Fibroblast of villous mesenchyme (primary cell): ENCODE measurements around the gene S100A14. TPM values are rescaled to one million over a fixed set of nuclear protein-coding genes. Genes with fewer than 3 reads are reported as not detected.
A peak's percentile ranks its signal among the peaks of the same experiment; 100 is the strongest.

Experiments
- DNase-seq: peaks from one replicate; pipeline ENCODE4 v3.0.0-alpha.2; 2010; ENCODE audit warnings: low read depth
- H3K4me3 ChIP-seq: 2 replicates; pipeline ENCODE4 v1.5.1; 2011; ENCODE audit warnings: low read depth, mild to moderate bottlenecking, low read length
- CTCF ChIP-seq: IDR thresholded peaks from 2 replicates; pipeline ENCODE4 v1.5.1; 2012; ENCODE audit warnings: low read depth, mild to moderate bottlenecking, low read length; ENCODE audit not compliant: insufficient read depth
- total RNA-seq: library from RNA; depleted of rRNA; stranded (reverse); fragments of >200 nt; gene quantifications from 2 replicates; pipeline ENCODE4 v1.2.3, GENCODE V29; 2012

S100A14 gene
- total RNA-seq, 1 donor: not detected

DNA sequence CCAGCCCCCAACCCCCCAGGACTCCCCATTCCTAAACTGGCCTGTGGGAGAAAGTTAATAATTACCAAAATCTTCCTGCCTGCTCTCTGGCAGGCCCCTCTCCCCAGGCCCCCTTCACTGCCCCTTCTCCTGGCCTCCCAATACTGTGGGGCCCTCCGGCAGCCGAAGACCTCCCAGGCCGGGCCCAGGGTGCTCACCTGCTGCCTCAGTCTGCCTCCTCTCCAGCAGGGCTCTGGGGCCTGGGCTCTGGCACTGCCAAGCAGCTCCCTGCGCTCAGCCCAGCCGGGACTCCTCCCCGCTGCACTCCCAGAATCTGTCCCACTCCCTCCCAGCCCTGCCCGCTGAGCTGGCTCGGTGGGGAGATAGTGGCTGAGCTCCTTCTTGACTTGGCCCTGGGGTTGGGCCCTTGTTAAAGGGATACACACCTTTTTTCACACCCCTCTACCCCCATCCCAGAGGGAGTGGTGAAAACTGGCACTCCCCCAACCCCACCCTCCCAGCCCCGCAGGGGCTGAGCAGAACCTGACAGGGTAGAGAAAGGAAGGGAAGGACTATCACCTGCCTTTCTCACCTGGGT is 3.3 kb downstream of the S100A14 start, which contains the start of gene S100A16:
S100A16 (minus strand) TSS at position 383 of the 577 bp plus-strand sequence. CDS start 4,986 bp downstream, outside the sequence.
- peak within 1 kb of the TSS; percentile 62 for H3K4me3 ChIP-seq
- peak; percentile 56 for DNase-seq
- no peak for TF ChIP-seq CTCF

GRCh38 chr1:153612111-153612754 is 3.9 kb downstream of the S100A14 start:
- DNase-seq: no peak
- peak overlapping the region; percentile 62 for H3K4me3 ChIP-seq
- TF ChIP-seq CTCF: no peak

GRCh38 chr1:153611356-153611755 is 4.8 kb downstream of the S100A14 start:
- peak overlapping the region; percentile 62 for H3K4me3 ChIP-seq
- no peak for DNase-seq
- no peak for TF ChIP-seq CTCF

DNA sequence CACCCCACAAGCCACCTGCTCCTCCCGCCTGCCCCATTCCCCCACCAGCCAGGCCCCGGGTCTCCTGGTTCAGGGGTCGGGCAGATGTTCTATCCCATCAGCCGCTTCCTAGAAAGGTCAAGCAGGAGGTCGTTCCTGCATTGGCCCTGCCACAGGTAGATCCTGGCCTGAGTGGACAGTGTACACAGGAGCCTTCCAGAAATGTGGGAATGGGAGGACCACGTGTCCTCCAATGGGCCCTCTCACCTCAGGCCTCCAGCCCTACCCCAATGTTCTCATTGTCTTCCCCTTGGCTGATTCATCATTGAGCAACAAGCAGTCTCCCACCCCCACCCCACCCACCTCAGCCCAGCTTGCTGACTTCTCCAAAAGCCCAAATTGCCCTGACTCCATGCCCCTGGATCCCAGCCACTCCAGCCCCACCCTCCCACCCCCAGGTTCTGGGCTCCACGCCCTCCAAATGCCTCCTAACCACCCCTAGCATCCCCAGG is 5.3 kb downstream of the S100A14 start:
- no peak for DNase-seq
- TF ChIP-seq CTCF: no peak
- peak overlapping the region; percentile 62 for H3K4me3 ChIP-seq

- no peak for TF ChIP-seq CTCF
- DNase-seq: no peak
- H3K4me3 ChIP-seq: no peak overlapping the region
Measured at GRCh38 chr1:153610334-153610733, 5.8 kb downstream of the S100A14 start.

DNA sequence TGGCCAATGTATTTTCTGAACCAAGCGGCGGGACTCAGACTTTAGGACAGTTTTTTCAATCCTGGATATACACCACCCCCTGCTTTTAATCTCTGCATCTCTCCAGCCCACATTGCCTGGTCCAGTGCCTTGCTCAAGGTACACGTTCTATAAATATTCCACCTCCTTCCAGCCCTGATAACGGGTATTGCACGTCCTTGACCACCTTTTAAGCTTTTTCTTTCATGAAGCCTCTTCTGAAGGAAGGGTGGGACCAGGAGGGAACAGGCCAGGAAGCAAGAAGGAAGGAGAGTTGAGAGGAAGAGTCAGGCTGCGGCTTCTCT is 6.6 kb downstream of the S100A14 start:
- TF ChIP-seq CTCF: no peak
- no peak for DNase-seq
- H3K4me3 ChIP-seq: no peak overlapping the region
